ENCODE results near the gene NEGR1. TPM values are rescaled to one million over a fixed set of nuclear protein-coding genes. Genes with fewer than 3 reads are reported as not detected.
"Not testable (repeated sequence)": the region's sequence is repeated elsewhere in the genome, so short reads cannot be mapped to it uniquely, and the experiment has no call there.

Gene NEGR1
- total RNA-seq, 1 experiment from 2014 or later, result 0.23 TPM

- Histone ChIP-seq H3K36me3 (no peaks in the 10 kb centered on the region), H3K27me3 (no peaks in the 10 kb centered on the region), H3K4me3 (no peak overlapping the region), H3K9me3 (no peaks in the 10 kb centered on the region)
- no peak for DNase-seq
Measured at GRCh38 chr1:72271555-72272085, 10.7 kb downstream of the NEGR1 start.

GRCh38 chr1:72262735-72263134 lies 19.6 kb downstream of the NEGR1 start:
- Histone ChIP-seq H3K36me3 (no peaks in the 10 kb centered on the region), H3K4me3 (no peak overlapping the region), H3K9me3 (no peaks in the 10 kb centered on the region), H3K27me3 (no peaks in the 10 kb centered on the region)
- DNase-seq, result no peak

GRCh38 chr1:72253132-72253531 lies 29.2 kb downstream of the NEGR1 start:
- no peak overlapping the region for H3K4me3 ChIP-seq
- H3K36me3 ChIP-seq, result no peaks in the 10 kb centered on the region
- H3K9me3 ChIP-seq, result no peaks in the 10 kb centered on the region
- DNase-seq, result no peak
- H3K27me3 ChIP-seq, result no peaks in the 10 kb centered on the region

GRCh38 chr1:72241397-72241796 lies 40.9 kb downstream of the NEGR1 start:
- no peak for DNase-seq
- Histone ChIP-seq H3K36me3 (no peaks in the 10 kb centered on the region), H3K9me3 (no peaks in the 10 kb centered on the region), H3K27me3 (no peaks in the 10 kb centered on the region), H3K4me3 (no peak overlapping the region)

GRCh38 chr1:72235931-72236330 lies 46.4 kb downstream of the NEGR1 start:
- not testable (repeated sequence) for H3K27me3 ChIP-seq, H3K9me3 ChIP-seq, DNase-seq, H3K36me3 ChIP-seq, H3K4me3 ChIP-seq

GRCh38 chr1:72235062-72235461 lies 47.3 kb downstream of the NEGR1 start:
- DNase-seq, result no peak
- no peaks in the 10 kb centered on the region for H3K27me3 ChIP-seq
- no peak overlapping the region for H3K4me3 ChIP-seq
- H3K36me3 ChIP-seq, result no peaks in the 10 kb centered on the region
- H3K9me3 ChIP-seq, result no peaks in the 10 kb centered on the region

GRCh38 chr1:72230746-72231145 lies 51.6 kb downstream of the NEGR1 start:
- H3K36me3 ChIP-seq, result no peaks in the 10 kb centered on the region
- no peaks in the 10 kb centered on the region for H3K9me3 ChIP-seq
- no peak overlapping the region for H3K4me3 ChIP-seq
- no peak for DNase-seq
- H3K27me3 ChIP-seq, result no peaks in the 10 kb centered on the region

GRCh38 chr1:72229893-72230292 lies 52.4 kb downstream of the NEGR1 start:
- no peak for DNase-seq

GRCh38 chr1:72227667-72228066 lies 54.7 kb downstream of the NEGR1 start:
- no peak overlapping the region for H3K4me3 ChIP-seq
- no peaks in the 10 kb centered on the region for H3K27me3 ChIP-seq
- H3K36me3 ChIP-seq, result no peaks in the 10 kb centered on the region
- no peak for DNase-seq
- no peaks in the 10 kb centered on the region for H3K9me3 ChIP-seq

More at GRCh38 chr1:72229893-72230292, 52.4 kb downstream of the NEGR1 start:
- Histone ChIP-seq H3K4me3 (no peak overlapping the region), H3K36me3 (no peaks in the 10 kb centered on the region), H3K27me3 (no peaks in the 10 kb centered on the region), H3K9me3 (no peaks in the 10 kb centered on the region)

- Histone ChIP-seq H3K27me3 (no peaks in the 10 kb centered on the region), H3K4me3 (no peak overlapping the region), H3K36me3 (no peaks in the 10 kb centered on the region), H3K9me3 (no peaks in the 10 kb centered on the region)
- DNase-seq, result no peak
Measured at GRCh38 chr1:72224506-72224905, 57.8 kb downstream of the NEGR1 start.

- H3K4me3 ChIP-seq, result no peak overlapping the region
- no peaks in the 10 kb centered on the region for H3K27me3 ChIP-seq
- H3K36me3 ChIP-seq, result no peaks in the 10 kb centered on the region
- H3K9me3 ChIP-seq, result no peaks in the 10 kb centered on the region
- no peak for DNase-seq
Measured at GRCh38 chr1:72221811-72222210, 60.5 kb downstream of the NEGR1 start.

GRCh38 chr1:72218141-72218739 lies 64.1 kb downstream of the NEGR1 start:
- no peak overlapping the region for H3K4me3 ChIP-seq
- H3K9me3 ChIP-seq, result no peaks in the 10 kb centered on the region
- no peaks in the 10 kb centered on the region for H3K27me3 ChIP-seq
- no peak for DNase-seq
- H3K36me3 ChIP-seq, result no peaks in the 10 kb centered on the region

- no peaks in the 10 kb centered on the region for H3K36me3 ChIP-seq
- no peak overlapping the region for H3K4me3 ChIP-seq
- no peak for DNase-seq
- no peaks in the 10 kb centered on the region for H3K9me3 ChIP-seq
- no peaks in the 10 kb centered on the region for H3K27me3 ChIP-seq
Measured at GRCh38 chr1:72207059-72207458, 75.3 kb downstream of the NEGR1 start.

GRCh38 chr1:72202761-72203160 lies 79.6 kb downstream of the NEGR1 start:
- DNase-seq, result no peak

GRCh38 chr1:72197786-72198185 lies 84.6 kb downstream of the NEGR1 start:
- DNase-seq, result no peak
- H3K4me3 ChIP-seq, result no peak overlapping the region

More at GRCh38 chr1:72202761-72203160, 79.6 kb downstream of the NEGR1 start:
- Histone ChIP-seq H3K9me3 (no peaks in the 10 kb centered on the region), H3K36me3 (no peaks in the 10 kb centered on the region), H3K4me3 (no peak overlapping the region), H3K27me3 (no peaks in the 10 kb centered on the region)

GRCh38 chr1:72186733-72187307 lies 95.5 kb downstream of the NEGR1 start:
- Histone ChIP-seq H3K36me3 (no peaks in the 10 kb centered on the region), H3K9me3 (no peaks in the 10 kb centered on the region), H3K4me3 (no peak overlapping the region), H3K27me3 (no peaks in the 10 kb centered on the region)
- DNase-seq, result no peak

More at GRCh38 chr1:72197786-72198185, 84.6 kb downstream of the NEGR1 start:
- Histone ChIP-seq H3K9me3 (no peaks in the 10 kb centered on the region), H3K36me3 (no peaks in the 10 kb centered on the region), H3K27me3 (no peaks in the 10 kb centered on the region)

GRCh38 chr1:72184099-72184701 lies 98.1 kb downstream of the NEGR1 start:
- H3K9me3 ChIP-seq, result no peaks in the 10 kb centered on the region
- no peak overlapping the region for H3K4me3 ChIP-seq
- no peaks in the 10 kb centered on the region for H3K27me3 ChIP-seq
- no peaks in the 10 kb centered on the region for H3K36me3 ChIP-seq
- no peak for DNase-seq

GRCh38 chr1:72182859-72183258 lies 99.5 kb downstream of the NEGR1 start:
- Histone ChIP-seq H3K9me3 (no peaks in the 10 kb centered on the region), H3K27me3 (no peaks in the 10 kb centered on the region), H3K36me3 (no peaks in the 10 kb centered on the region), H3K4me3 (no peak overlapping the region)
- no peak for DNase-seq
